DOHH2 (cell line): ENCODE measurements around the gene TCEA2.

Experiments used
- H3F3A ChIP-seq: fragments of 200-600 bp; sonication (generic), shearing (Covaris generic); 2 replicates; pipeline ENCODE4 v1.6.0; 2016; ENCODE audit warnings: antibody characterized with exemption, mild to moderate bottlenecking; ENCODE audit not compliant: control insufficient read depth, insufficient read depth
- H3K27ac ChIP-seq: fragments of 200-600 bp; sonication (generic); 2 replicates; pipeline ENCODE4 v1.5.1; 2014; ENCODE audit warnings: low read depth, mild to moderate bottlenecking, low read length, moderate library complexity
- H3K27me3 ChIP-seq: fragments of 200-600 bp; sonication (generic); 2 replicates; pipeline ENCODE4 v1.6.1; 2014; ENCODE audit warnings: mild to moderate bottlenecking, low read length, mixed read lengths; ENCODE audit not compliant: control insufficient read depth
- H3K36me3 ChIP-seq: fragments of 200-600 bp; sonication (generic); 2 replicates; pipeline ENCODE4 v1.6.1; 2014; ENCODE audit warnings: mild to moderate bottlenecking, low read length, moderate library complexity, mixed read lengths; ENCODE audit not compliant: control insufficient read depth
- H3K4me1 ChIP-seq: fragments of 200-600 bp; sonication (generic); 2 replicates; pipeline ENCODE4 v1.6.1; 2014; ENCODE audit warnings: mild to moderate bottlenecking, low read length, mixed read lengths; ENCODE audit not compliant: control insufficient read depth
- H3K4me2 ChIP-seq: fragments of 200-600 bp; sonication (generic); 2 replicates; pipeline ENCODE4 v1.6.0; 2014; ENCODE audit warnings: mild to moderate bottlenecking, low read length, moderate library complexity
- H3K4me3 ChIP-seq: fragments of 200-600 bp; sonication (generic); 2 replicates; pipeline ENCODE4 v1.5.1; 2014; ENCODE audit warnings: mild to moderate bottlenecking, low read length, mixed read lengths
- H3K79me2 ChIP-seq: fragments of 200-600 bp; sonication (generic); 2 replicates; pipeline ENCODE4 v1.6.1; 2014; ENCODE audit warnings: mild to moderate bottlenecking, low read length, mixed read lengths; ENCODE audit not compliant: control insufficient read depth
- H3K9me2 ChIP-seq: fragments of 200-600 bp; sonication (generic); replicated peaks from 2 replicates; pipeline ENCODE4 v1.6.1; 2014; ENCODE audit warnings: mild to moderate bottlenecking, low read length, mixed read lengths; ENCODE audit not compliant: control insufficient read depth
- H3K9me3 ChIP-seq: fragments of 200-600 bp; sonication (generic); 2 replicates; pipeline ENCODE4 v1.6.1; 2014; ENCODE audit warnings: antibody characterized with exemption, low read length, mixed read lengths; ENCODE audit not compliant: control insufficient read depth, insufficient read depth
- H4K20me1 ChIP-seq: fragments of 200-600 bp; sonication (generic); 2 replicates; pipeline ENCODE4 v1.6.0; 2014; ENCODE audit warnings: low read depth, mild to moderate bottlenecking, antibody characterized with exemption, low read length, moderate library complexity; ENCODE audit not compliant: control insufficient read depth, insufficient read depth
- EZH2phosphoT487 ChIP-seq: fragments of 200-600 bp; sonication (generic); IDR thresholded peaks from 2 replicates; pipeline ENCODE4 v1.6.1; 2017; ENCODE audit warnings: borderline replicate concordance, mild to moderate bottlenecking, antibody characterized with exemption, low read length, moderate library complexity, mixed read lengths
- TF ChIP-seq, protein P1 (sequence below): fragments of 200-600 bp; sonication (generic); IDR thresholded peaks from one replicate; pipeline ENCODE4 v1.5.1; 2014; ENCODE audit warnings: antibody characterized with exemption, mild to moderate bottlenecking, low read depth, low read length; ENCODE audit not compliant: poor library complexity, severe bottlenecking

Gene TCEA2

DNA sequence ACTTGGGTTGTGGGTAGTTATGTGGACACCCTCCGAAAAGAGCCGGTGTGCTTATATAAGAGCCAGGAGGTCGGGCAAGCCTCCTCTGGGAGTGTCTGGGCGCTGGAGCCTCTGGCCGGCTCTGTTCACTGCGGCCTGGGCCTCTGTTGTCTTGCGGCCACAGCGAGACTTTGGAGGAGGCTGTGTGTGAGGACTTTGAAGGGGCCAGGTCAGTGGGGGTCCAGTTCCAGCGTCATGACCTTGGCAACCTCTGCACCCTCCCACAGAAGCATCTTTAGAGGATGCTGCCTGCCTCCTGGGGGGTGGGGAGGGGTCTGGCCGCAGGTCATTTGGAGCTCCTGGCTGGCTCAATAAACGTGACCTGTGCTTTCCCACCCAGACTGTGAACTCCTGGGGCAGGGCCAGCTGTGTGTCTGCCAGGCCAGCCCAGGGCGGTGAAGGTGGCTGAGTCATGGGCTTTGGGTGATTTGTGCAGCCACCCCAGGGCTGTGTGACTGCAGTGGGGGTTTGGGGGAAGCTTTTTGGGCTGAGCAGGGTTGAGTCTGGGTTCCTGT is 1.2 kb downstream of the TCEA2 start:
- Histone ChIP-seq H4K20me1 (no peaks in the 10 kb centered on the region), H3K27me3 (no peaks in the 10 kb centered on the region; the same call in 1 of the 2 replicates), H3K9me3 (no peaks in the 10 kb centered on the region), H3K79me2 (peaks cover 13% of the 10 kb centered on the region), H3K27ac (no peak overlapping the region), H3K4me3 (peak overlapping the region; percentile 86), H3K4me2 (peak overlapping the region; percentile 76), H3K9me2 (no peaks in the 10 kb centered on the region), H3K4me1 (peaks cover 45% of the 10 kb centered on the region), H3F3A (peaks cover 2% of the 10 kb centered on the region; the same call in 1 of the 2 replicates), H3K36me3 (no peaks in the 10 kb centered on the region)
- TF ChIP-seq, protein P1, sequence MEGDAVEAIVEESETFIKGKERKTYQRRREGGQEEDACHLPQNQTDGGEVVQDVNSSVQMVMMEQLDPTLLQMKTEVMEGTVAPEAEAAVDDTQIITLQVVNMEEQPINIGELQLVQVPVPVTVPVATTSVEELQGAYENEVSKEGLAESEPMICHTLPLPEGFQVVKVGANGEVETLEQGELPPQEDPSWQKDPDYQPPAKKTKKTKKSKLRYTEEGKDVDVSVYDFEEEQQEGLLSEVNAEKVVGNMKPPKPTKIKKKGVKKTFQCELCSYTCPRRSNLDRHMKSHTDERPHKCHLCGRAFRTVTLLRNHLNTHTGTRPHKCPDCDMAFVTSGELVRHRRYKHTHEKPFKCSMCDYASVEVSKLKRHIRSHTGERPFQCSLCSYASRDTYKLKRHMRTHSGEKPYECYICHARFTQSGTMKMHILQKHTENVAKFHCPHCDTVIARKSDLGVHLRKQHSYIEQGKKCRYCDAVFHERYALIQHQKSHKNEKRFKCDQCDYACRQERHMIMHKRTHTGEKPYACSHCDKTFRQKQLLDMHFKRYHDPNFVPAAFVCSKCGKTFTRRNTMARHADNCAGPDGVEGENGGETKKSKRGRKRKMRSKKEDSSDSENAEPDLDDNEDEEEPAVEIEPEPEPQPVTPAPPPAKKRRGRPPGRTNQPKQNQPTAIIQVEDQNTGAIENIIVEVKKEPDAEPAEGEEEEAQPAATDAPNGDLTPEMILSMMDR = no peak
- TF ChIP-seq EZH2phosphoT487 = no peak

DNA sequence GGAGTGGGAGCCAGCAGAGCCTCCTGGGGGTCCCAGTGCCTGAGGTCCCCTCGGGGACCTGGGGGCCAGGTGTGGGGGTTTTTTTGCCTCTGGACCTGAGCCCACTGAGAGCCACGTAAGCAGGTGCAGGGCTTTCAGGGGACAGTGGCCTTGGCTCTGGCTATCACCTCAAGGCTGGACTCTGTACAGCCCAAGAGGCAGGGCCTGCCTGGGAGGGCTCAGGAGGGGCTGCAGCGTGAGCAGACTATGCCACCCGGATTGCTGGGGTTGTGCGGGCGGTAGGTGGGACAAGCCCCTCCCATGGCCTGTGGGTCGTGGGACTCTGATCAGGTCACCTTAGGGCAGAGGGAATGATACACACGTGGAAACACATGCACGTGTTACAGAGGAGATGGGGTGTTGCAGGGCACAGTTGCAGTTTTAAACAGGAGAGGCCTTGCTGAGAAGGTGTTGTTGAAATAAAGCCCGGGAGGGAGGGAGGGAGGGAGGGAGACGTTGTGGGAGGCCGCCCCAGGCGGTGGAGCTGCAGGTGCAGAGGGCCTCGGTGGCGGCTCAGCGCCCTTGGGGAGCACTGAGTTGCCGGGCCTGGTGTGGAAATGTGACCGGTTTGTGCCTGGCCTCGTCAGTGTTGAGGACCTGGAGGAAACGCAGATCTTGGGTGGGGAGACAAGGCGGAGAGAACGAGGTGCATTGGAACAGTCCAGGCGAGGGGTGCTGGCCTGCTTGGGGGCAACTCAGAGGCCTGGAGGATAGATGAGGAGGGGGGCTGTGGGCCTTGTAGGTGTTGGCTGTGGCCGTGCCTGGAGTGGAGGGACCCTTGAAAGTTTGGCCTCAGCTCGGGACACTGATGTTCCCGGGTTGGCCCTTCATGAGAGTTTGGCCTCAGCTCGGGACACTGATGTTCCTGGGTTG is 2.3 kb downstream of the TCEA2 start:
- peaks cover 50% of the 10 kb centered on the region for H3K4me1 ChIP-seq
- peaks cover 2% of the 10 kb centered on the region; the same call in 1 of the 2 replicates for H3F3A ChIP-seq
- H3K27me3 ChIP-seq = no peaks in the 10 kb centered on the region
- H3K4me3 ChIP-seq = peak overlapping the region; percentile 86
- H4K20me1 ChIP-seq = no peaks in the 10 kb centered on the region
- H3K9me3 ChIP-seq = no peaks in the 10 kb centered on the region
- H3K27ac ChIP-seq = peak overlapping the region; percentile 42
- no peak for TF ChIP-seq EZH2phosphoT487
- TF ChIP-seq, protein P1 = no peak
- H3K36me3 ChIP-seq = peaks cover 3% of the 10 kb centered on the region; the same call in 1 of the 2 replicates
- H3K4me2 ChIP-seq = peak overlapping the region; percentile 76
- peaks cover 13% of the 10 kb centered on the region for H3K79me2 ChIP-seq
- no peaks in the 10 kb centered on the region for H3K9me2 ChIP-seq

DNA sequence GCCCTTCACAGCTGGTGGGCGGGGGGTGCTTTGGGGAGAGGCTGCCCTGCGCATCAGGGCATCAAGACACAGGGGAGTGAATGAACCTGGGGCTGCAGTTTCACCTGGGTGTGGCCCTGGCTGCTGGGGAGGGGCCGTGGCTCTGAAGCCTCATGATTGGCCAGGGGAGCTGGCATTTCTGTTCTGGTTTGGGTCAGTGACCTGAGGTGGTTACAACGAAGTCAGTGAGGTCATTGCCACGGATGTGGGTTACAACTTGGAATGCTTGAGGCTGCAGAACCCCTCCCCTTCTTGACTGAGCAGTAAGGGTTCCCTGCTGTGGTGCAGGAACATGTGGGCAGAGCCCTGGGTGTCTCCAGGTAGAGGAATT is 3.0 kb downstream of the TCEA2 start:
- TF ChIP-seq, protein P1 = no peak
- no peak for TF ChIP-seq EZH2phosphoT487
- Histone ChIP-seq H3K27ac (peak overlapping the region; percentile 42; the same call in 1 of the 2 replicates), H3K36me3 (peaks cover 3% of the 10 kb centered on the region; the same call in 1 of the 2 replicates), H4K20me1 (no peaks in the 10 kb centered on the region), H3K9me2 (no peaks in the 10 kb centered on the region), H3K79me2 (peaks cover 13% of the 10 kb centered on the region), H3K27me3 (no peaks in the 10 kb centered on the region), H3K4me1 (peaks cover 56% of the 10 kb centered on the region), H3F3A (peaks cover 2% of the 10 kb centered on the region; the same call in 1 of the 2 replicates), H3K4me3 (peak overlapping the region; percentile 19), H3K9me3 (no peaks in the 10 kb centered on the region), H3K4me2 (peak overlapping the region; percentile 76)
